SK-N-SH treated with all-trans-retinoic acid at 6 μM for 48 hours (cell line): Measurements from ENCODE around the gene ZBED5.

ENCODE experiments used
- ESRRG ChIP-seq: fragments of 250-450 bp; sonication (Bioruptor Pico); IDR thresholded peaks from 2 replicates; pipeline ENCODE4 v1.6.1; 2021; ENCODE audit warnings: mild to moderate bottlenecking
- GLIS3 ChIP-seq: fragments of 250-450 bp; sonication (Bioruptor Pico); IDR thresholded peaks from 2 replicates; pipeline ENCODE4 v1.5.0; 2020; ENCODE audit warnings: mild to moderate bottlenecking, moderate library complexity
- ISL1 ChIP-seq: fragments of 250-450 bp; sonication (Bioruptor Pico); IDR thresholded peaks from 2 replicates; pipeline ENCODE4 v2.1.2; 2022; ENCODE audit warnings: mild to moderate bottlenecking, moderate library complexity
- PPARA ChIP-seq: fragments of 250-450 bp; sonication (Bioruptor Pico); IDR thresholded peaks from 2 replicates; pipeline ENCODE4 v1.5.0; 2020; ENCODE audit warnings: mild to moderate bottlenecking, borderline replicate concordance
- RARB ChIP-seq: fragments of 250-450 bp; sonication (Bioruptor Pico); IDR thresholded peaks from 2 replicates; pipeline ENCODE4 v1.8.0; 2021; ENCODE audit warnings: mild to moderate bottlenecking, moderate library complexity
- SNAI2 ChIP-seq: fragments of 250-450 bp; sonication (Bioruptor Pico); IDR thresholded peaks from 2 replicates; pipeline ENCODE4 v1.5.0; 2020; ENCODE audit warnings: mild to moderate bottlenecking, moderate library complexity
- TCF4 ChIP-seq: fragments of 250-450 bp; sonication (Bioruptor Pico); IDR thresholded peaks from 2 replicates; pipeline ENCODE4 v1.8.0; 2021; ENCODE audit warnings: mild to moderate bottlenecking, moderate library complexity, borderline replicate concordance
- ZFP3 ChIP-seq: fragments of 250-450 bp; sonication (Bioruptor Pico); IDR thresholded peaks from 2 replicates; pipeline ENCODE4 v1.5.0; 2020; ENCODE audit warnings: mild to moderate bottlenecking, moderate library complexity
- ZFP30 ChIP-seq: fragments of 450-650 bp; formaldehyde crosslinking; IDR thresholded peaks from 2 replicates; pipeline ENCODE4 v1.5.0; 2022; ENCODE audit warnings: mild to moderate bottlenecking, moderate library complexity
- ZNF565 ChIP-seq: fragments of 450-650 bp; formaldehyde crosslinking; conservative IDR thresholded peaks from 2 replicates; pipeline ENCODE4 v1.5.0; 2020; ENCODE audit warnings: low read depth, mild to moderate bottlenecking, moderate library complexity
- ZNF8 ChIP-seq: fragments of 450-650 bp; formaldehyde crosslinking; IDR thresholded peaks from 2 replicates; pipeline ENCODE4 v1.5.0; 2020; ENCODE audit warnings: mild to moderate bottlenecking, moderate library complexity
- TF ChIP-seq, protein P1 (sequence below): fragments of 250-450 bp; sonication (Bioruptor Pico); IDR thresholded peaks from 2 replicates; pipeline ENCODE4 v1.5.1; 2020; ENCODE audit warnings: low read depth, mild to moderate bottlenecking, moderate library complexity
- TF ChIP-seq, protein P2 (sequence below): fragments of 250-450 bp; sonication (Bioruptor Pico); IDR thresholded peaks from 2 replicates; pipeline ENCODE4 v1.5.1; 2021; ENCODE audit warnings: mild to moderate bottlenecking, moderate library complexity
- TF ChIP-seq, protein P3 (sequence below): fragments of 250-450 bp; sonication (Bioruptor Pico); IDR thresholded peaks from 2 replicates; pipeline ENCODE4 v1.5.0; 2020; ENCODE audit warnings: mild to moderate bottlenecking, moderate library complexity

DNA sequence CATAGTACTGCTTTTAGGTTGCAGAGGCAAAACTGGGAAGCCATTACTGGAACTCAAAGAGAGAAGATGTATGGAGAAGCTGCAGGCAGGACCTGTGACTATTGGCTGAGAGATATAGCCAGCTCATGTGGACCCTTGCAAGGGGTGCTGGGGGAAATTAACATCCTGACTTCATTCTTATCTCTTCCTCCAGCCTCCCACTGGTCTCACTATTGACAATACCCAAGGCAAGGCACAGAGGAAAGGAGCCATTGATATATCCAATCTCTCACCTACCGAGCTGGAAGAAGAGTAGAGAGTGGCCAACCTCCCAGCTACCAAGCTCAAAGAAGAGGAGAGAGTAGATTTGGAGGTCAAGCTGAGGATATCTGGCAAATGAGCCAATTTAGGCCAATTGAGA is 36.8 kb upstream of the ZBED5 start:
- TF ChIP-seq SNAI2 (CRISPR knock-in tag): no peak
- TF ChIP-seq PPARA: no peak
- TF ChIP-seq ZNF565 (CRISPR knock-in tag): no peak
- TF ChIP-seq, protein P1, sequence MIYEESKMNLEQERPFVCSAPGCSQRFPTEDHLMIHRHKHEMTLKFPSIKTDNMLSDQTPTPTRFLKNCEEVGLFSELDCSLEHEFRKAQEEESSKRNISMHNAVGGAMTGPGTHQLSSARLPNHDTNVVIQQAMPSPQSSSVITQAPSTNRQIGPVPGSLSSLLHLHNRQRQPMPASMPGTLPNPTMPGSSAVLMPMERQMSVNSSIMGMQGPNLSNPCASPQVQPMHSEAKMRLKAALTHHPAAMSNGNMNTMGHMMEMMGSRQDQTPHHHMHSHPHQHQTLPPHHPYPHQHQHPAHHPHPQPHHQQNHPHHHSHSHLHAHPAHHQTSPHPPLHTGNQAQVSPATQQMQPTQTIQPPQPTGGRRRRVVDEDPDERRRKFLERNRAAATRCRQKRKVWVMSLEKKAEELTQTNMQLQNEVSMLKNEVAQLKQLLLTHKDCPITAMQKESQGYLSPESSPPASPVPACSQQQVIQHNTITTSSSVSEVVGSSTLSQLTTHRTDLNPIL (CRISPR knock-in tag): no peak
- TF ChIP-seq TCF4 (CRISPR knock-in tag): no peak
- no peak for TF ChIP-seq ZFP30 (CRISPR knock-in tag)
- no peak for TF ChIP-seq RARB (CRISPR knock-in tag)
- no peak for TF ChIP-seq ZFP3 (CRISPR knock-in tag)
- TF ChIP-seq, protein P2, sequence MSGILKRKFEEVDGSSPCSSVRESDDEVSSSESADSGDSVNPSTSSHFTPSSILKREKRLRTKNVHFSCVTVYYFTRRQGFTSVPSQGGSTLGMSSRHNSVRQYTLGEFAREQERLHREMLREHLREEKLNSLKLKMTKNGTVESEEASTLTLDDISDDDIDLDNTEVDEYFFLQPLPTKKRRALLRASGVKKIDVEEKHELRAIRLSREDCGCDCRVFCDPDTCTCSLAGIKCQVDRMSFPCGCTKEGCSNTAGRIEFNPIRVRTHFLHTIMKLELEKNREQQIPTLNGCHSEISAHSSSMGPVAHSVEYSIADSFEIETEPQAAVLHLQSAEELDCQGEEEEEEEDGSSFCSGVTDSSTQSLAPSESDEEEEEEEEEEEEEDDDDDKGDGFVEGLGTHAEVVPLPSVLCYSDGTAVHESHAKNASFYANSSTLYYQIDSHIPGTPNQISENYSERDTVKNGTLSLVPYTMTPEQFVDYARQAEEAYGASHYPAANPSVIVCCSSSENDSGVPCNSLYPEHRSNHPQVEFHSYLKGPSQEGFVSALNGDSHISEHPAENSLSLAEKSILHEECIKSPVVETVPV (CRISPR knock-in tag): no peak
- TF ChIP-seq, protein P3, sequence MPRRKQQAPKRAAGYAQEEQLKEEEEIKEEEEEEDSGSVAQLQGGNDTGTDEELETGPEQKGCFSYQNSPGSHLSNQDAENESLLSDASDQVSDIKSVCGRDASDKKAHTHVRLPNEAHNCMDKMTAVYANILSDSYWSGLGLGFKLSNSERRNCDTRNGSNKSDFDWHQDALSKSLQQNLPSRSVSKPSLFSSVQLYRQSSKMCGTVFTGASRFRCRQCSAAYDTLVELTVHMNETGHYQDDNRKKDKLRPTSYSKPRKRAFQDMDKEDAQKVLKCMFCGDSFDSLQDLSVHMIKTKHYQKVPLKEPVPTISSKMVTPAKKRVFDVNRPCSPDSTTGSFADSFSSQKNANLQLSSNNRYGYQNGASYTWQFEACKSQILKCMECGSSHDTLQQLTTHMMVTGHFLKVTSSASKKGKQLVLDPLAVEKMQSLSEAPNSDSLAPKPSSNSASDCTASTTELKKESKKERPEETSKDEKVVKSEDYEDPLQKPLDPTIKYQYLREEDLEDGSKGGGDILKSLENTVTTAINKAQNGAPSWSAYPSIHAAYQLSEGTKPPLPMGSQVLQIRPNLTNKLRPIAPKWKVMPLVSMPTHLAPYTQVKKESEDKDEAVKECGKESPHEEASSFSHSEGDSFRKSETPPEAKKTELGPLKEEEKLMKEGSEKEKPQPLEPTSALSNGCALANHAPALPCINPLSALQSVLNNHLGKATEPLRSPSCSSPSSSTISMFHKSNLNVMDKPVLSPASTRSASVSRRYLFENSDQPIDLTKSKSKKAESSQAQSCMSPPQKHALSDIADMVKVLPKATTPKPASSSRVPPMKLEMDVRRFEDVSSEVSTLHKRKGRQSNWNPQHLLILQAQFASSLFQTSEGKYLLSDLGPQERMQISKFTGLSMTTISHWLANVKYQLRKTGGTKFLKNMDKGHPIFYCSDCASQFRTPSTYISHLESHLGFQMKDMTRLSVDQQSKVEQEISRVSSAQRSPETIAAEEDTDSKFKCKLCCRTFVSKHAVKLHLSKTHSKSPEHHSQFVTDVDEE (CRISPR knock-in tag): no peak
- TF ChIP-seq ESRRG (CRISPR knock-in tag): no peak
- no peak for TF ChIP-seq ISL1 (CRISPR knock-in tag)
- TF ChIP-seq ZNF8 (CRISPR knock-in tag): no peak
- TF ChIP-seq GLIS3 (CRISPR knock-in tag): no peak
